PFSK-1 (cell line): ENCODE measurements around the gene ATG7.

Source experiments
- FOXP2 ChIP-seq: optimal IDR thresholded peaks from 2 replicates; pipeline ENCODE3; 2011; ENCODE audit warnings: borderline replicate concordance, control low read depth, inconsistent platforms; ENCODE audit not compliant: insufficient read depth; ENCODE audit errors: extremely low read length, extremely low read depth
- POLR2AphosphoS5 ChIP-seq: IDR thresholded peaks from 2 replicates; pipeline ENCODE4 v1.6.1; 2012; ENCODE audit warnings: low read depth, mild to moderate bottlenecking, control low read depth, low read length, moderate library complexity
- SIN3A ChIP-seq: IDR thresholded peaks from 2 replicates; pipeline ENCODE4 v1.6.1; 2012; ENCODE audit warnings: mild to moderate bottlenecking, low read length, moderate library complexity, borderline replicate concordance; ENCODE audit not compliant: insufficient read depth
- TAF1 ChIP-seq: IDR thresholded peaks from 2 replicates; pipeline ENCODE4 v1.6.1; 2012; ENCODE audit warnings: low read length, control low read depth, borderline replicate concordance; ENCODE audit not compliant: insufficient read depth
- TF ChIP-seq, protein P1 (sequence below), 2 experiments: IDR thresholded peaks; 2 replicates each; pipeline versions ENCODE4 v1.6.1 to v1.8.0; 2011 to 2012; ENCODE audit warnings: low read depth in 2 of 2, low read length in 2 of 2, control low read depth in 1 of 2, inconsistent platforms in 1 of 2, mild to moderate bottlenecking in 1 of 2, moderate library complexity in 1 of 2; ENCODE audit not compliant: insufficient read depth in 1 of 2

Gene ATG7

DNA sequence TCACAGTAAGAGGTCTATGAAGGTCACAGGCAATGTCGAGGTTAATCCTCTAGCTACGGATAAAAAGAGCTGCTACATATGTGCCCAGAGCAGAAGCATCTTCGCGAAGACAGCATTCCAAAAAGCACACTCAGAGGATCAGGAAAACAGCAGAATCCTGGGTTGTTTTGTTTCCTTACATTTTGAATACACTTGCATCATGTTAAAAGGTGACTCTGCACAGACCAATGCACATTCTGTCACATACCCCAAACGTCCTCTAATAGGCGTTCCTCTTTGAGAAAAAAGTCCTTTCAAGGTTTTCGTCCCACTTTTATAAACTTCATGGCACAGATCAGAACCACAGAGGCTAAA, 318.8 kb downstream of the ATG7 start:
- TF ChIP-seq, protein P1, sequence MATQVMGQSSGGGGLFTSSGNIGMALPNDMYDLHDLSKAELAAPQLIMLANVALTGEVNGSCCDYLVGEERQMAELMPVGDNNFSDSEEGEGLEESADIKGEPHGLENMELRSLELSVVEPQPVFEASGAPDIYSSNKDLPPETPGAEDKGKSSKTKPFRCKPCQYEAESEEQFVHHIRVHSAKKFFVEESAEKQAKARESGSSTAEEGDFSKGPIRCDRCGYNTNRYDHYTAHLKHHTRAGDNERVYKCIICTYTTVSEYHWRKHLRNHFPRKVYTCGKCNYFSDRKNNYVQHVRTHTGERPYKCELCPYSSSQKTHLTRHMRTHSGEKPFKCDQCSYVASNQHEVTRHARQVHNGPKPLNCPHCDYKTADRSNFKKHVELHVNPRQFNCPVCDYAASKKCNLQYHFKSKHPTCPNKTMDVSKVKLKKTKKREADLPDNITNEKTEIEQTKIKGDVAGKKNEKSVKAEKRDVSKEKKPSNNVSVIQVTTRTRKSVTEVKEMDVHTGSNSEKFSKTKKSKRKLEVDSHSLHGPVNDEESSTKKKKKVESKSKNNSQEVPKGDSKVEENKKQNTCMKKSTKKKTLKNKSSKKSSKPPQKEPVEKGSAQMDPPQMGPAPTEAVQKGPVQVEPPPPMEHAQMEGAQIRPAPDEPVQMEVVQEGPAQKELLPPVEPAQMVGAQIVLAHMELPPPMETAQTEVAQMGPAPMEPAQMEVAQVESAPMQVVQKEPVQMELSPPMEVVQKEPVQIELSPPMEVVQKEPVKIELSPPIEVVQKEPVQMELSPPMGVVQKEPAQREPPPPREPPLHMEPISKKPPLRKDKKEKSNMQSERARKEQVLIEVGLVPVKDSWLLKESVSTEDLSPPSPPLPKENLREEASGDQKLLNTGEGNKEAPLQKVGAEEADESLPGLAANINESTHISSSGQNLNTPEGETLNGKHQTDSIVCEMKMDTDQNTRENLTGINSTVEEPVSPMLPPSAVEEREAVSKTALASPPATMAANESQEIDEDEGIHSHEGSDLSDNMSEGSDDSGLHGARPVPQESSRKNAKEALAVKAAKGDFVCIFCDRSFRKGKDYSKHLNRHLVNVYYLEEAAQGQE (IDR thresholded peaks at IDR 0.05; ENCODE audit: insufficient read depth in 1 of 2, low read depth in 2 of 2, low read length in 2 of 2) = no peak
- TF ChIP-seq TAF1 = no peak
- TF ChIP-seq FOXP2 = no peak
- TF ChIP-seq POLR2AphosphoS5 = no peak
- TF ChIP-seq SIN3A = no peak

DNA sequence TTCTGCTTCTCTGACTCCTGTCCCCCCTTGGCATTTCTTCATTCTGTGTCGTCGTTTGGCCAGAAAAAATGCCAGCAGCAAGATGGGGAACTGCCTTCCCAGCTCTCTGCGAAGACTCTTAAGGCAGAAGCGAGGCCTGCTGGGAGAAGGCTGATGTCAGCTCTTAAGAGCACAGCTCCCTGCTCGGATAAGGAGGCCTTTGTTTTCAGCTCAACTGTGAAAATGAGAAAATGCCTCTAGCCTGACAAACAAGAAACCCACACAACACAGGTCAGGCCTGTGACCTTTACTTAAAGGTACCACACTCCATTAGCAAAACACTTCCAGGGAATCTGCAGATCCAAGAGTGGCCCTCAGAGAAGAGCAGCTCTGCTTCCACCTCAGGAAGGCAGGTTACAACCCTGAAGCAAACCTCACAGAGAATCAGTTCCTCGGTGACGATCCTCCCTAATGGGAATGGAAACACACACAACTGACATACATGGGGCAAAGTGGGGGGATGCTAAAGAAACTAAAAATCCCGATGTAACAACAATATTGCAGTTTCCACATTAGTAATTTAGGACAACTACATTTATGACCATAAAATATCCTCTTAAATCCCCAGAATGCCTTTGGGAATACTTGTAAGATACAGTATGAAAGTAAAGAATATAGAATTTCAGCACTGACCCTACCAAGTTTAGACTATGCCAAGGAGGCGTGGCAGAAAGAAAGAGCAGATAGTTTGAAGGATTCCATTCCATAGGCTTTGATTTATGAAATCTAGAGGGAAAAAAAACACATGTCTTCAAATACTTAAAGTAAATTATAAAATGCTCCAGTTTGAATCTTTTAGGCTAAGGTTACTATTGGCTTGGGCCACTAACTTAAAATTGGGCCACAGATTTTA, 319.4 kb downstream of the ATG7 start:
- no peak for TF ChIP-seq TAF1
- TF ChIP-seq, protein P1 (IDR thresholded peaks at IDR 0.05; ENCODE audit: insufficient read depth in 1 of 2, low read depth in 2 of 2, low read length in 2 of 2) = no peak
- no peak for TF ChIP-seq POLR2AphosphoS5
- TF ChIP-seq FOXP2 = no peak
- TF ChIP-seq SIN3A = no peak

DNA sequence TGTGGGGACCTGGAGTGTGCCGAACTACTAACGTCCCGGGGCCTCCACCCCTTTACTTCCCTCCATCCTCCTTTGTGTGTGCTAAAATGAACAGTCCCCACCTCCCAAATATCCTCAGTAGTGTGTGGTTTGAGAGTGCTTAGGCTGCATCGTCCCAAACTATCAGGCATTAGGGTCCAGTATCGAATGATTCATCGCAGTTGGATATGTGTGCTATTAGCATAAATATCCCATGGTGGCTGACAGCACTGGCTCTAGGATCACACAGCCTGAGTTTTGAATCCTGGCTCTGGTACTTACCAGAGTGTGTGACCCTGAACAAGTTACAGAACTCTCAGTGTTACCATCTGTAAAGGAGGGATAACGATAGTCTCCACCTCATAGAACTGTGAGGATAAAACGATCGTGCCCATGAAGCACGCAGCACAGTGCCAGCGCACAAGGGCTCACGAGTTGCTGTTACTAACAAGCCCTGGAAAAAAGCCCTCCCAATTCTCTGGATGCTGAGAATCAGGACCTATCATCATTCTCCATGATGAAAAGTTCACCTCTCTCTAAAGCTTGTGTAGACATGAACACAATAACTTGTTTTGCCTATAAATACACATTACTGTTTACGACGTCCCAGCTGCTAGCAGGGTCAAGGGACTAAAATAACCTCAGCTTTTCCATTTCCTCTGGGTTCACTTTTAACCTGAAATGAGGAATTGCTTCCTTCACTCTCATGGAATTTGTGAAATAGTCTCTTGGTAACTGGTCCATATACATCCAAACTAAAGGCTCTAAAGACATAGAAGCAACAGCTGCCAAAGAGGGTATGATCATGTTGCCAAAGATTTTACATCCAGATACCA, 320.5 kb downstream of the ATG7 start:
- no peak for TF ChIP-seq FOXP2
- TF ChIP-seq, protein P1 (IDR thresholded peaks at IDR 0.05; ENCODE audit: insufficient read depth in 1 of 2, low read depth in 2 of 2, low read length in 2 of 2) = no peak
- no peak for TF ChIP-seq TAF1
- no peak for TF ChIP-seq SIN3A
- no peak for TF ChIP-seq POLR2AphosphoS5

DNA sequence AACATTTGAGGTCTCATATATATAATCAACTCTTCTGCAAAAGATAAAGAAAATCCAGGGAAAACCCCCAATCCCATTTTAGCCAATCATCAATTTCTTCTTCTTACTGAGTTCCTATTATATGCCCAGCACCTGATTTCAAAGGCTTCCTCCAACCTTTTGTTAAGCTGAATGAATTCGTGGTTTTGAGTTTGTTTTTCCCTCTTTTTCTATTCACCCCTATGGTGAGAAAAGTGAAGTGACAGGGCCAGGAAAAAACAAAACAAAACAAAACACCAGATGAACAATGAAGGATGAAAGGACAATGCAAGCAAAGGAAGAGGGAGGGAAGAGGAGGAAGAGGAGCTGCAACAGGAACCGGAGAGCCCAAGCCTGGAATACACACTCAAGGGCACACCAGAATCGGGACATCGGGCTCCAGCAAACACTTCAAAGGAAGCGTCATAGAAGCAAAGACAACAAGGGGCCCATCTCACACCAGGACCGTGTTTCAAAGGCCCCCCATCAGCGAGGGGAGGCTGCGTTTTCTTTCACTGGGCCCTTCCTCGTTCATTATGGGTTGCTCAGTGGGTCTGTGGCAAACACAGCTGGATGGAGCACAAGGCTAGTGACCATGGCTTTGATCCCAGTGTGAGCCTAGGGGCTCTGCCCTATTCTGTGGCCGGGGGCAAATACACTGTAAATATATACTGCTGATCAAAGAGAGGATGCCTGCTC, 321.3 kb downstream of the ATG7 start:
- TF ChIP-seq SIN3A (no peak), FOXP2 (no peak), TAF1 (no peak), POLR2AphosphoS5 (no peak)
- TF ChIP-seq, protein P1 (IDR thresholded peaks at IDR 0.05; ENCODE audit: insufficient read depth in 1 of 2, low read depth in 2 of 2, low read length in 2 of 2) = no peak
